ENCODE results near the gene LRRK1. TPM values are rescaled to one million over a fixed set of nuclear protein-coding genes. Genes with fewer than 3 reads are reported as not detected.

The LRRK1 gene
- total RNA-seq, 1 donor from 2014 or later: 4.2 TPM

GRCh38 chr15:101058735-101059134 lies 139.6 kb downstream of the LRRK1 start:
- H3K36me3 ChIP-seq (ENCODE audit: control insufficient read depth, insufficient read depth, low read length): peaks cover 18% of the 10 kb centered on the region
- FAIRE-seq: peak; percentile 47
- H3K27me3 ChIP-seq (ENCODE audit: control insufficient read depth, insufficient read depth, low read length): no peaks in the 10 kb centered on the region
- TF ChIP-seq, protein P1, sequence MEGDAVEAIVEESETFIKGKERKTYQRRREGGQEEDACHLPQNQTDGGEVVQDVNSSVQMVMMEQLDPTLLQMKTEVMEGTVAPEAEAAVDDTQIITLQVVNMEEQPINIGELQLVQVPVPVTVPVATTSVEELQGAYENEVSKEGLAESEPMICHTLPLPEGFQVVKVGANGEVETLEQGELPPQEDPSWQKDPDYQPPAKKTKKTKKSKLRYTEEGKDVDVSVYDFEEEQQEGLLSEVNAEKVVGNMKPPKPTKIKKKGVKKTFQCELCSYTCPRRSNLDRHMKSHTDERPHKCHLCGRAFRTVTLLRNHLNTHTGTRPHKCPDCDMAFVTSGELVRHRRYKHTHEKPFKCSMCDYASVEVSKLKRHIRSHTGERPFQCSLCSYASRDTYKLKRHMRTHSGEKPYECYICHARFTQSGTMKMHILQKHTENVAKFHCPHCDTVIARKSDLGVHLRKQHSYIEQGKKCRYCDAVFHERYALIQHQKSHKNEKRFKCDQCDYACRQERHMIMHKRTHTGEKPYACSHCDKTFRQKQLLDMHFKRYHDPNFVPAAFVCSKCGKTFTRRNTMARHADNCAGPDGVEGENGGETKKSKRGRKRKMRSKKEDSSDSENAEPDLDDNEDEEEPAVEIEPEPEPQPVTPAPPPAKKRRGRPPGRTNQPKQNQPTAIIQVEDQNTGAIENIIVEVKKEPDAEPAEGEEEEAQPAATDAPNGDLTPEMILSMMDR (IDR thresholded peaks at IDR 0.05; ENCODE audit: insufficient read depth, low read length, severe bottlenecking): no peak
- H3K4me3 ChIP-seq (ENCODE audit: low read depth, low read length): no peak overlapping the region
- DNase-seq (ENCODE audit: low read depth): no peak

GRCh38 chr15:101059381-101060341 lies 140.5 kb downstream of the LRRK1 start:
- Histone ChIP-seq H3K27me3 (ENCODE audit: control insufficient read depth, insufficient read depth, low read length) (no peaks in the 10 kb centered on the region), H3K4me3 (ENCODE audit: low read depth, low read length) (no peak overlapping the region), H3K36me3 (ENCODE audit: control insufficient read depth, insufficient read depth, low read length) (peaks cover 18% of the 10 kb centered on the region)
- DNase-seq (ENCODE audit: low read depth) (no peak), FAIRE-seq (no peak)
- TF ChIP-seq, protein P1 (IDR thresholded peaks at IDR 0.05; ENCODE audit: insufficient read depth, low read length, severe bottlenecking): no peak

DNA sequence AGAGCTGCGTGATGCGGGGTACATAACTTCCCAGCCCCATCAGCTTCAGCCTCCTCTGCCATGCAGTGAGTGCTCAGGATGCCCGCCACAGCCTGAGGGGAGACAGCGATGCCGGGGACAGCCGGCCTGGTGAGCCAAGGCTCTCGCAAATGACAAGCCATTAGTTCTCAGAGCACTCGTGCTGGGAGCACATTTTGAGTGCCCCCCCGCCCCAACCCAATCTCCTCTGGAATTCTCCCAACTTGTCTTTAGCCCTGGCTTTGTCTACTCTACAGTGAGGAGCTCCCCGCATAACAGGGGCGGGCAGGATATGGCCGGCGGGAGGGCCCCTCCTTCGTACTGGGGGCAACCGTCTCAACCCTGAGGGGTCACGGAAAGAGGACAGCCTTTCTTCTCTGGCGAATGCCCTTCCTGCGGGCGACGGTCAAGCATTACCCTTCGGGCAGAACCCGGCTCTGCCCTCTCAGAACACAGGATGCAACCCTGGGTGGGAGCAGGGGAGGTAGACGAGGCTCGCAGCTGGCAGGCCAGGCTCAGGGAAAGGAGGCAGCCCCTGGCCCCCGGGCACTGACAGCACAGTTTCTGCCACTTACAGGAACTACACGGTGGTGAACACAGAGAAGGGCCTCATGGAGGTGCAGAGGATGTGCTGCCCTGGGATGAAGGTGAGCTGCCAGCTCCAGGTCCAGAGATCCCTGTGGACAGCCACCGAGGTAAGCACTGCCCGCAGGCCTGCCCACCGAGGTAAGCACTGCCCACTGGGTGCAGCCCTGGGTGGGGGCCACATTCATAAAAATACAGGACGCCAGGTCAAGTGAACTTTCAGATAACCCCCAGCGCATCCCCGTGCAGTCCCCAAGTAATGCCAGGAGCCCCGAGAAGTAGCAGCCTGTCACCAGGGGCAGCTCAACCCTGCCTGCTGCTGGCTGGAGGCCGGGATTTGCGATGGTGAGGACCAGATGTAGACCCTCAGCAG lies 141.7 kb downstream of the LRRK1 start:
- peaks cover 14% of the 10 kb centered on the region for H3K36me3 ChIP-seq (ENCODE audit: control insufficient read depth, insufficient read depth, low read length)
- FAIRE-seq (no peak), DNase-seq (ENCODE audit: low read depth) (no peak)
- TF ChIP-seq, protein P1 (IDR thresholded peaks at IDR 0.05; ENCODE audit: insufficient read depth, low read length, severe bottlenecking): no peak
- no peaks in the 10 kb centered on the region for H3K27me3 ChIP-seq (ENCODE audit: control insufficient read depth, insufficient read depth, low read length)
- no peak overlapping the region for H3K4me3 ChIP-seq (ENCODE audit: low read depth, low read length)

GRCh38 chr15:101062063-101062462 lies 142.9 kb downstream of the LRRK1 start:
- H3K27me3 ChIP-seq (ENCODE audit: control insufficient read depth, insufficient read depth, low read length): no peaks in the 10 kb centered on the region
- peaks cover 13% of the 10 kb centered on the region for H3K36me3 ChIP-seq (ENCODE audit: control insufficient read depth, insufficient read depth, low read length)
- DNase-seq (ENCODE audit: low read depth) (no peak), FAIRE-seq (no peak)
- H3K4me3 ChIP-seq (ENCODE audit: low read depth, low read length): no peak overlapping the region
- TF ChIP-seq, protein P1 (IDR thresholded peaks at IDR 0.05; ENCODE audit: insufficient read depth, low read length, severe bottlenecking): no peak

GRCh38 chr15:101062471-101063171 lies 143.5 kb downstream of the LRRK1 start:
- no peaks in the 10 kb centered on the region for H3K27me3 ChIP-seq (ENCODE audit: control insufficient read depth, insufficient read depth, low read length)
- DNase-seq (ENCODE audit: low read depth): no peak
- H3K36me3 ChIP-seq (ENCODE audit: control insufficient read depth, insufficient read depth, low read length): peaks cover 13% of the 10 kb centered on the region
- FAIRE-seq: no peak
- TF ChIP-seq, protein P1 (IDR thresholded peaks at IDR 0.05; ENCODE audit: insufficient read depth, low read length, severe bottlenecking): no peak
- H3K4me3 ChIP-seq (ENCODE audit: low read depth, low read length): no peak overlapping the region

All from bronchial epithelial cell (primary cell).